MM.1S (cell line): ENCODE results near the gene NOSIP.

Experiments used
- EZH2 ChIP-seq: fragments of 300-600 bp; sonication (generic); optimal IDR thresholded peaks from 2 replicates; pipeline ENCODE3; 2017; ENCODE audit warnings: low read depth, mild to moderate bottlenecking, antibody characterized with exemption, low read length, mixed read lengths
- TF ChIP-seq, protein P1 (sequence below): fragments of 300-600 bp; sonication (generic); IDR thresholded peaks from 2 replicates; pipeline ENCODE4 v1.5.1; 2016; ENCODE audit warnings: antibody characterized with exemption, low read length, mixed read lengths

DNA sequence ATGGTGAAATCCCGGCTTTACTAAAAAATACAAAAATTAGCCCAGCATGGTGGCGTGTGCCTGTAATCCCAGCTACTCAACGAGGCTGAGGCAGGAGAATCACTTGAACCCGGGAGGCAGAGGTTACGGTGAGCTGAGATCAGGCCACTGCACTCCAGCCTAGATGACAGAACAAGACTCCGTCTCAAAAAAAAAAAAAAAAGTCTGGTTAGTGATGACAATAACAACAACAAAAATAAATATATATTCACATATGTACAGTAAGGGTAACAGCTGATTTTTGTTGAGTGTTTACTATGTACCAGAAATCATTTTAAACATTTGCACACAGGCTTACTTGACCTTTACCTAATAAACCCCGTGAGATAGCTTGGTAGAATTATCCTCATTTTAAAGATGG lies 36.6 kb upstream of the NOSIP start:
- TF ChIP-seq, protein P1, sequence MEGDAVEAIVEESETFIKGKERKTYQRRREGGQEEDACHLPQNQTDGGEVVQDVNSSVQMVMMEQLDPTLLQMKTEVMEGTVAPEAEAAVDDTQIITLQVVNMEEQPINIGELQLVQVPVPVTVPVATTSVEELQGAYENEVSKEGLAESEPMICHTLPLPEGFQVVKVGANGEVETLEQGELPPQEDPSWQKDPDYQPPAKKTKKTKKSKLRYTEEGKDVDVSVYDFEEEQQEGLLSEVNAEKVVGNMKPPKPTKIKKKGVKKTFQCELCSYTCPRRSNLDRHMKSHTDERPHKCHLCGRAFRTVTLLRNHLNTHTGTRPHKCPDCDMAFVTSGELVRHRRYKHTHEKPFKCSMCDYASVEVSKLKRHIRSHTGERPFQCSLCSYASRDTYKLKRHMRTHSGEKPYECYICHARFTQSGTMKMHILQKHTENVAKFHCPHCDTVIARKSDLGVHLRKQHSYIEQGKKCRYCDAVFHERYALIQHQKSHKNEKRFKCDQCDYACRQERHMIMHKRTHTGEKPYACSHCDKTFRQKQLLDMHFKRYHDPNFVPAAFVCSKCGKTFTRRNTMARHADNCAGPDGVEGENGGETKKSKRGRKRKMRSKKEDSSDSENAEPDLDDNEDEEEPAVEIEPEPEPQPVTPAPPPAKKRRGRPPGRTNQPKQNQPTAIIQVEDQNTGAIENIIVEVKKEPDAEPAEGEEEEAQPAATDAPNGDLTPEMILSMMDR, result no peak
- no peak for TF ChIP-seq EZH2
